OCI-LY7 (cell line): Measurements from ENCODE around the gene SLC35C1. TPM values are rescaled to one million over a fixed set of nuclear protein-coding genes. Genes with fewer than 3 reads are reported as not detected.

Source experiments
- BruUV-seq: library from RNA; stranded (reverse); fragments of 400-500 nt; replicated peaks from 2 replicates; lab custom pipeline; 2021; lab: Mats Ljungman, UMichigan
- CTCF ChIA-PET: fragments of 300-600 bp; sonication (Branson Sonifier 250); formaldehyde crosslinking; loops from one replicate; lab custom pipeline; 2022; ENCODE audit warnings: antibody characterized with exemption; ENCODE audit not compliant: unreplicated experiment; lab: Charles Lee
- POLR2A ChIA-PET: fragments of 300-600 bp; sonication (Branson Sonifier 250); formaldehyde crosslinking; loops from one replicate; lab custom pipeline; 2022; ENCODE audit warnings: antibody characterized with exemption; lab: Charles Lee
- DNase-seq: peaks from one replicate; pipeline ENCODE4 v3.0.0-alpha.2; 2015; ENCODE audit warnings: low spot score
- H2AFZ ChIP-seq: fragments of 200-600 bp; sonication (generic), shearing (Covaris generic); 2 replicates; pipeline ENCODE4 v1.6.1; 2014; ENCODE audit warnings: mild to moderate bottlenecking, antibody characterized with exemption, low read length, moderate library complexity
- H3K27ac ChIP-seq: fragments of 200-600 bp; sonication (generic); 2 replicates; pipeline ENCODE4 v1.5.1; 2014; ENCODE audit warnings: mixed run types, low read depth, mild to moderate bottlenecking, moderate library complexity, low read length, inconsistent platforms; ENCODE audit not compliant: poor library complexity, severe bottlenecking
- H3K36me3 ChIP-seq: fragments of 200-600 bp; sonication (generic); 2 replicates; pipeline ENCODE4 v1.6.1; 2014; ENCODE audit warnings: mild to moderate bottlenecking, antibody characterized with exemption, low read length, moderate library complexity, mixed read lengths; ENCODE audit not compliant: insufficient read depth
- H3K4me1 ChIP-seq: fragments of 200-600 bp; sonication (generic); 2 replicates; pipeline ENCODE4 v1.5.1; 2014; ENCODE audit warnings: mild to moderate bottlenecking, low read length; ENCODE audit not compliant: insufficient read depth, poor library complexity, severe bottlenecking
- H3K4me2 ChIP-seq: fragments of 200-600 bp; sonication (generic); 2 replicates; pipeline ENCODE4 v1.6.1; 2014; ENCODE audit warnings: mild to moderate bottlenecking, low read length
- H3K4me3 ChIP-seq: fragments of 200-600 bp; sonication (generic); 2 replicates; pipeline ENCODE4 v1.5.1; 2014; ENCODE audit warnings: mild to moderate bottlenecking, low read depth, low read length; ENCODE audit not compliant: poor library complexity, severe bottlenecking
- H3K79me2 ChIP-seq: fragments of 200-600 bp; sonication (generic); 2 replicates; pipeline ENCODE4 v1.6.1; 2016; ENCODE audit warnings: low read depth, mild to moderate bottlenecking, low read length, moderate library complexity, mixed read lengths; ENCODE audit not compliant: insufficient read depth
- H3K9me2 ChIP-seq: fragments of 200-600 bp; sonication (generic); 2 replicates; pipeline ENCODE4 v1.6.1; 2016; ENCODE audit warnings: mild to moderate bottlenecking, low read length, mixed read lengths; ENCODE audit not compliant: insufficient read depth
- H3K9me3 ChIP-seq: fragments of 200-600 bp; sonication (generic); 2 replicates; pipeline ENCODE4 v1.6.1; 2014; ENCODE audit warnings: mild to moderate bottlenecking, mixed run types, low read length, mixed read lengths
- H4K20me1 ChIP-seq: fragments of 200-600 bp; sonication (generic); 2 replicates; pipeline ENCODE4 v1.6.1; 2014; ENCODE audit warnings: mild to moderate bottlenecking, antibody characterized with exemption, low read length, moderate library complexity, mixed read lengths; ENCODE audit not compliant: insufficient read depth
- EZH2phosphoT487 ChIP-seq: fragments of 200-600 bp; sonication (generic); IDR thresholded peaks from 2 replicates; pipeline ENCODE4 v1.6.1; 2018; ENCODE audit warnings: low read depth, borderline replicate concordance, mild to moderate bottlenecking, mixed run types, antibody characterized with exemption, low read length, moderate library complexity, mixed read lengths
- intact Hi-C: fragments of 100-400 bp; cut with micrococcal nuclease; formaldehyde crosslinking; loops from one replicate; pipeline ENCODE4 v1.10.0; 2022; ENCODE audit not compliant: unreplicated experiment
- total RNA-seq, 2 experiments: library from RNA; depleted of rRNA in 1 of 2; stranded (reverse); fragments of >200 nt in 1 of 2; shearing (Covaris generic) in 1 of 2; gene quantifications; 2 replicates each; pipeline ENCODE4 v1.2.3, GENCODE V29; 2014 to 2022
- TF ChIP-seq, protein P1 (sequence below): fragments of 200-600 bp; sonication (generic); conservative IDR thresholded peaks from 2 replicates; pipeline ENCODE4 v1.5.1; 2014; ENCODE audit warnings: mild to moderate bottlenecking, antibody characterized with exemption, low read length, moderate library complexity, mixed read lengths

Gene SLC35C1
- total RNA-seq, 2 experiments from 2014 or later, result 3.3 to 9.2 TPM

GRCh38 chr11:45827123-45827522 lies 22.2 kb downstream of the SLC35C1 start:
- Histone ChIP-seq H3K9me2 (no peaks in the 10 kb centered on the region), H3K27ac (no peak overlapping the region), H3K9me3 (no peaks in the 10 kb centered on the region), H3K4me2 (no peak overlapping the region), H4K20me1 (no peaks in the 10 kb centered on the region), H2AFZ (no peak overlapping the region), H3K4me3 (no peak overlapping the region), H3K4me1 (peaks cover 18% of the 10 kb centered on the region), H3K36me3 (no peaks in the 10 kb centered on the region), H3K79me2 (no peaks in the 10 kb centered on the region)
- TF ChIP-seq EZH2phosphoT487, result no peak
- TF ChIP-seq, protein P1, sequence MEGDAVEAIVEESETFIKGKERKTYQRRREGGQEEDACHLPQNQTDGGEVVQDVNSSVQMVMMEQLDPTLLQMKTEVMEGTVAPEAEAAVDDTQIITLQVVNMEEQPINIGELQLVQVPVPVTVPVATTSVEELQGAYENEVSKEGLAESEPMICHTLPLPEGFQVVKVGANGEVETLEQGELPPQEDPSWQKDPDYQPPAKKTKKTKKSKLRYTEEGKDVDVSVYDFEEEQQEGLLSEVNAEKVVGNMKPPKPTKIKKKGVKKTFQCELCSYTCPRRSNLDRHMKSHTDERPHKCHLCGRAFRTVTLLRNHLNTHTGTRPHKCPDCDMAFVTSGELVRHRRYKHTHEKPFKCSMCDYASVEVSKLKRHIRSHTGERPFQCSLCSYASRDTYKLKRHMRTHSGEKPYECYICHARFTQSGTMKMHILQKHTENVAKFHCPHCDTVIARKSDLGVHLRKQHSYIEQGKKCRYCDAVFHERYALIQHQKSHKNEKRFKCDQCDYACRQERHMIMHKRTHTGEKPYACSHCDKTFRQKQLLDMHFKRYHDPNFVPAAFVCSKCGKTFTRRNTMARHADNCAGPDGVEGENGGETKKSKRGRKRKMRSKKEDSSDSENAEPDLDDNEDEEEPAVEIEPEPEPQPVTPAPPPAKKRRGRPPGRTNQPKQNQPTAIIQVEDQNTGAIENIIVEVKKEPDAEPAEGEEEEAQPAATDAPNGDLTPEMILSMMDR, result no peak
- POLR2A ChIA-PET, result interaction anchor here (1.5 kb wide), 1 partner anchor 21 kb away, joined by 4 read pairs; no protein-coding TSS in a partner anchor
- BruUV-seq, result no TSS peak
- CTCF ChIA-PET, result no interaction called here
- intact Hi-C loops, result no loop called here
- no peak for DNase-seq

DNA sequence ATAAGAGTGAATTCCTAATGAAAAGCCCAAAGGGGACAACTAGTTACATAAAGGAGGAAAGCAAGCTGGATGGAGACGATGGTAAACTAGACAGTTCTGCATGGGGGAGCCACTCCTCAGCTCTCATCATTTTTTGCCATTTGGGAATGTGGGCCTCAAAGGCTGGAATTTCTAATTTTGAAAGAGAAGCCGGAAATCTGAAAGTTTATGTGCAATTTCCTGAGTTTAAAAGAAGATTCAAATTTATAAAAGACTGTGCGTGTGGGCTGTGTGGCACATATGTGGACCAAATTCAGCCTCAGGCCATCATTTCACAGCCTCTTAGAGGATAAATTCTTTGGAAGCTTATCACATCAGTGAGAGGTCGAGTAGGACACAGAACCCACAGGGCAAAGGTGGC lies 24.0 kb downstream of the SLC35C1 start:
- no peaks in the 10 kb centered on the region for H3K79me2 ChIP-seq
- no peaks in the 10 kb centered on the region for H3K9me3 ChIP-seq
- H4K20me1 ChIP-seq, result no peaks in the 10 kb centered on the region
- TF ChIP-seq, protein P1, result no peak
- TF ChIP-seq EZH2phosphoT487, result no peak
- POLR2A ChIA-PET, result no interaction called here
- no peak overlapping the region for H3K4me2 ChIP-seq
- no peak for DNase-seq
- no peak overlapping the region for H2AFZ ChIP-seq
- CTCF ChIA-PET, result no interaction called here
- no peak overlapping the region for H3K4me3 ChIP-seq
- no peak overlapping the region for H3K27ac ChIP-seq
- no TSS peak for BruUV-seq
- intact Hi-C loops, result no loop called here
- H3K36me3 ChIP-seq, result no peaks in the 10 kb centered on the region
- H3K4me1 ChIP-seq, result peaks cover 7% of the 10 kb centered on the region
- no peaks in the 10 kb centered on the region for H3K9me2 ChIP-seq

DNA sequence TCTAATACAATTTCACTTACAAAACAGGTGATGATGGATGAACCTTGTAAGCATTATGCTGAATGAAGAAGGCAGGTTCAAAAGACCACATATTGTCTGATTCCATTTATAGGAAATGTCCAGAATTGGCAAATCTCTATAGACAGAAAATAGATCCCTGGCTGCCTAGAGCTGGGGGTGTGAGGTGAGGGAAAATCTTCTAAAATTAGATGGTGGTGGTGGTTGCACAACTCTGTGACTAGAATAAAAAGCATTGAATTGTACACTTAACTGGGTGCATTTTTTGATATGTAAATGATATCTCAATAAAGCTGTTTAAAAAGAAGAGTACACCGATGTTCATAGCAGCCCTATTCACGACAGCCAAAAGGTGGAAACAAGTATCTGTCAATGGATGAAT lies 25.6 kb downstream of the SLC35C1 start:
- Histone ChIP-seq H3K4me3 (no peak overlapping the region), H3K36me3 (no peaks in the 10 kb centered on the region), H3K27ac (no peak overlapping the region), H2AFZ (no peak overlapping the region), H3K4me2 (no peak overlapping the region), H3K9me2 (no peaks in the 10 kb centered on the region), H3K79me2 (no peaks in the 10 kb centered on the region), H4K20me1 (no peaks in the 10 kb centered on the region), H3K4me1 (no peaks in the 10 kb centered on the region), H3K9me3 (no peaks in the 10 kb centered on the region)
- no peak for DNase-seq
- CTCF ChIA-PET, result no interaction called here
- BruUV-seq, result no TSS peak
- TF ChIP-seq, protein P1, result no peak
- no peak for TF ChIP-seq EZH2phosphoT487
- intact Hi-C loops, result no loop called here
- POLR2A ChIA-PET, result interaction anchor here (0.8 kb wide), 1 partner anchor 12 kb away, joined by 3 read pairs; no protein-coding TSS in a partner anchor
